SU-DHL-6 (cell line): ENCODE data around the gene CLEC20A.

ENCODE experiments used
- H2AFZ ChIP-seq: fragments of 200-600 bp; sonication (generic); 2 replicates; pipeline ENCODE4 v1.6.1; 2014; ENCODE audit warnings: low read depth, mild to moderate bottlenecking, moderate library complexity, mixed read lengths, antibody characterized with exemption, low read length; ENCODE audit not compliant: severe bottlenecking
- H3F3A ChIP-seq: fragments of 200-600 bp; shearing (Covaris generic); 2 replicates; pipeline ENCODE4 v1.6.0; 2016; ENCODE audit warnings: antibody characterized with exemption, mild to moderate bottlenecking; ENCODE audit not compliant: insufficient read depth
- H3K27ac ChIP-seq: fragments of 200-600 bp; sonication (generic); 2 replicates; pipeline ENCODE4 v1.5.1; 2016; ENCODE audit warnings: low read depth, mild to moderate bottlenecking, low read length, moderate library complexity, mixed read lengths
- H3K27me3 ChIP-seq: fragments of 200-600 bp; sonication (generic), shearing (Covaris generic); 2 replicates; pipeline ENCODE4 v1.6.0; 2014; ENCODE audit warnings: mild to moderate bottlenecking, low read length
- H3K36me3 ChIP-seq: fragments of 200-600 bp; sonication (generic); 2 replicates; pipeline ENCODE4 v1.6.1; 2014; ENCODE audit warnings: mild to moderate bottlenecking, low read length, mixed read lengths
- H3K4me2 ChIP-seq: fragments of 300-600, 200-600 bp; shearing (Covaris generic), sonication (generic); 2 replicates; pipeline ENCODE4 v1.6.0; 2014; ENCODE audit warnings: low read length, low read depth, mild to moderate bottlenecking; ENCODE audit not compliant: poor library complexity, severe bottlenecking
- H3K4me3 ChIP-seq: fragments of 200-600 bp; sonication (generic); 2 replicates; pipeline ENCODE4 v1.5.1; 2014; ENCODE audit warnings: antibody characterized with exemption, low read length, mild to moderate bottlenecking, mixed read lengths; ENCODE audit not compliant: insufficient read depth, poor library complexity, severe bottlenecking
- H3K79me2 ChIP-seq: fragments of 200-600 bp; sonication (generic); 2 replicates; pipeline ENCODE4 v1.6.1; 2014; ENCODE audit warnings: mild to moderate bottlenecking, low read length, moderate library complexity; ENCODE audit not compliant: insufficient read depth
- H3K9ac ChIP-seq: fragments of 200-600 bp; sonication (generic); 2 replicates; pipeline ENCODE4 v1.7.0; 2014; ENCODE audit warnings: mild to moderate bottlenecking, low read length
- H3K9me2 ChIP-seq: fragments of 200-600 bp; sonication (generic); replicated peaks from 2 replicates; pipeline ENCODE4 v1.6.1; 2014; ENCODE audit warnings: low read length; ENCODE audit not compliant: insufficient read depth
- H3K9me3 ChIP-seq: fragments of 200-600 bp; sonication (generic); 2 replicates; pipeline ENCODE4 v1.6.1; 2014; ENCODE audit warnings: low read length, mixed read lengths; ENCODE audit not compliant: insufficient read depth
- H4K20me1 ChIP-seq: fragments of 200-600 bp; sonication (generic); 2 replicates; pipeline ENCODE4 v1.6.1; 2014; ENCODE audit warnings: low read depth, mild to moderate bottlenecking, antibody characterized with exemption, low read length, moderate library complexity, mixed read lengths
- CTCF ChIP-seq: fragments of 200-600 bp; sonication (generic); IDR thresholded peaks from one replicate; pipeline ENCODE4 v1.5.1; 2017; ENCODE audit warnings: antibody characterized with exemption, mild to moderate bottlenecking, low read length, moderate library complexity; ENCODE audit not compliant: insufficient read depth, poor library complexity, severe bottlenecking
- EZH2phosphoT487 ChIP-seq: fragments of 200-600 bp; sonication (generic), shearing (Covaris generic); conservative IDR thresholded peaks from 2 replicates; pipeline ENCODE4 v1.6.1; 2018; ENCODE audit warnings: mild to moderate bottlenecking, antibody characterized with exemption, low read length, moderate library complexity, mixed read lengths

CLEC20A gene

GRCh38 chr1:178488393-178488792, 8.4 kb downstream of the CLEC20A start:
- Histone ChIP-seq H3K9ac (no peak overlapping the region), H3K27ac (no peak overlapping the region)

GRCh38 chr1:178487070-178487615, 9.6 kb downstream of the CLEC20A start:
- H3K79me2 ChIP-seq = no peaks in the 10 kb centered on the region
- no peak overlapping the region for H3K9ac ChIP-seq
- no peaks in the 10 kb centered on the region for H3K9me3 ChIP-seq
- TF ChIP-seq CTCF = no peak
- no peak for TF ChIP-seq EZH2phosphoT487
- no peak overlapping the region for H3K27ac ChIP-seq
- H3F3A ChIP-seq = no peaks in the 10 kb centered on the region
- no peaks in the 10 kb centered on the region for H4K20me1 ChIP-seq
- H3K4me3 ChIP-seq = no peak overlapping the region
- no peaks in the 10 kb centered on the region for H3K27me3 ChIP-seq
- H3K36me3 ChIP-seq = no peaks in the 10 kb centered on the region
- no peaks in the 10 kb centered on the region for H3K9me2 ChIP-seq
- no peak overlapping the region for H3K4me2 ChIP-seq
- H2AFZ ChIP-seq = no peak overlapping the region

More at GRCh38 chr1:178488393-178488792, 8.4 kb downstream of the CLEC20A start:
- H3K4me3 ChIP-seq = no peak overlapping the region
- no peak overlapping the region for H3K4me2 ChIP-seq
- H3K9me3 ChIP-seq = no peaks in the 10 kb centered on the region
- no peaks in the 10 kb centered on the region for H3F3A ChIP-seq
- TF ChIP-seq EZH2phosphoT487 (no peak), CTCF (no peak)
- H3K36me3 ChIP-seq = no peaks in the 10 kb centered on the region
- H2AFZ ChIP-seq = no peak overlapping the region
- H3K79me2 ChIP-seq = no peaks in the 10 kb centered on the region
- no peaks in the 10 kb centered on the region for H4K20me1 ChIP-seq
- H3K9me2 ChIP-seq = no peaks in the 10 kb centered on the region
- H3K27me3 ChIP-seq = no peaks in the 10 kb centered on the region

GRCh38 chr1:178486100-178487069, 10.4 kb downstream of the CLEC20A start:
- Histone ChIP-seq H3K9me3 (no peaks in the 10 kb centered on the region), H3K36me3 (no peaks in the 10 kb centered on the region), H3K9me2 (no peaks in the 10 kb centered on the region), H3K9ac (no peak overlapping the region), H3K79me2 (no peaks in the 10 kb centered on the region), H4K20me1 (no peaks in the 10 kb centered on the region), H3K4me3 (no peak overlapping the region), H3F3A (no peaks in the 10 kb centered on the region), H2AFZ (no peak overlapping the region), H3K4me2 (no peak overlapping the region), H3K27me3 (no peaks in the 10 kb centered on the region), H3K27ac (no peak overlapping the region)
- no peak for TF ChIP-seq EZH2phosphoT487
- no peak for TF ChIP-seq CTCF
